ENCODE data around the gene CLN6.
A peak's percentile ranks its signal among the peaks of the same experiment; 100 is the strongest.
"Not testable (repeated sequence)": the region's sequence is repeated elsewhere in the genome, so short reads cannot be mapped to it uniquely, and the experiment has no call there.

The CLN6 gene

DNA sequence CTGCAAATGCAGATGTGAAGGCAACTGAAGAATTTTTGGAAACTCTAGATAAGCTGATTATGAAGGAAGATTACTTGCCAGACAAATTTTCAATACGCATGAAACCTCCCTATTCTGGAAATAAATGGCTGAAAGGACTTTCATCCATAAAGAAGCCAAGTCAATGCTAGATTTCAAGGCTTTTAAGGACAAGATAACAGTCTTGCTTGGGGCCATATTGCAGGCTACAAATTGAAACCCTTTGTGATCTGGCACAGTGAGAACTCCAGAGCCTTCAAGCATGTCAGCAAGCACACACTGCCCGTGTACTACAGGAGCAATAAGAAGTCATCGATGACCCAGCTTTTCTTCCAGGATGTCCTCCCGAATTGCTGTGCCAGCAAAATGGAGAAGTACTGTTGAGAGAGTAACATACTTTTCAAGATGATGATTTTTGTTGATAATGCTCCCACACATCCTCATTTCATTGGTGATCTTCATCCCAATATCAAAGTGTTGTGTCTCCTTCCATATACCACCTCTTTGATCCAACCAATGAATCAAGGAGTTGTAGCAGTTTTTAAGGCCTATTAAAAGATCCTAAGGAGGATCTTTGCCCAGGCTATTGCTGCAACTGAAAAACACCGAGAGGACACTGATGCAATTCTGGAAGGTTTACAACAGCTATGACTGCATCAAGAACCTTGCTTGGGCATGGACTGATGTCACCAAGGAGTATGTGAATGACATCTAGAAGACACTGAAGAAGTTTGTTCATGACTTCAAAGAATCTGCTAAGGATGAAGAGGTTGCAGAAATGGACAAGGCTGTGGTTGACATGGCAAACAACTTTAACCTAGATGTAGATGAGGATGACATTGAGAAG lies 44.7 kb downstream of the CLN6 start:
- no peaks in the 10 kb centered on the region for H3K9me3 Mint-ChIP-seq
- H3K4me3 Mint-ChIP-seq = no peak overlapping the region
- H3K27ac Mint-ChIP-seq = peak overlapping the region; percentile 17
- peaks cover 75% of the 10 kb centered on the region for H3K36me3 Mint-ChIP-seq (ENCODE audit: low read depth)
- no peaks in the 10 kb centered on the region for H3K27me3 Mint-ChIP-seq
- H3K4me1 Mint-ChIP-seq (ENCODE audit: low read depth) = peaks cover 3% of the 10 kb centered on the region

- Mint-ChIP-seq H3K27ac (peak overlapping the region; percentile 24), H3K9me3 (no peaks in the 10 kb centered on the region), H3K36me3 (ENCODE audit: low read depth) (peaks cover 71% of the 10 kb centered on the region), H3K4me1 (ENCODE audit: low read depth) (peaks cover 3% of the 10 kb centered on the region), H3K4me3 (no peak overlapping the region), H3K27me3 (no peaks in the 10 kb centered on the region)
Observed at GRCh38 chr15:68183616-68184315, 45.8 kb downstream of the CLN6 start.

DNA sequence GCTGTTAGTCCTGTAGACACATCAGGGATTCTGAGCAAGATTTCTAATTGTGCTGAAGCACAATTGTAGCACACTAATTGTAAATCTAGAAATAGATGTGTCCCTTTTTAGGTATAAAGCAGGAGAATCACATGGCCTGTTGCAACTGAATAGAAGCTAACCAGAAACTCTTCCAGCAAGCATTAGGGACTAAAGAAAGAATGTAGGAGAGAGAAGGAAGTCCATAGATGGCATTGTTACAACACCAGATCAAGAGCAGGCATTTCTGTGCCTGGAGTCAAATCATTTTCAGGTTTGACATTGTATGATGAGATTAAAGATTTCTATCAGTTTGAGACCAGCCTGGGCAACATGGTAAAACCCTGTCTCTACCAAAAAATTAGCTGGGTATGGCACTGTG lies 51.8 kb downstream of the CLN6 start:
- H3K27me3 Mint-ChIP-seq = no peaks in the 10 kb centered on the region
- H3K9me3 Mint-ChIP-seq = no peaks in the 10 kb centered on the region
- H3K36me3 Mint-ChIP-seq (ENCODE audit: low read depth) = peaks cover 57% of the 10 kb centered on the region
- no peaks in the 10 kb centered on the region for H3K4me1 Mint-ChIP-seq (ENCODE audit: low read depth)
- H3K27ac Mint-ChIP-seq = no peak overlapping the region
- no peak overlapping the region for H3K4me3 Mint-ChIP-seq

DNA sequence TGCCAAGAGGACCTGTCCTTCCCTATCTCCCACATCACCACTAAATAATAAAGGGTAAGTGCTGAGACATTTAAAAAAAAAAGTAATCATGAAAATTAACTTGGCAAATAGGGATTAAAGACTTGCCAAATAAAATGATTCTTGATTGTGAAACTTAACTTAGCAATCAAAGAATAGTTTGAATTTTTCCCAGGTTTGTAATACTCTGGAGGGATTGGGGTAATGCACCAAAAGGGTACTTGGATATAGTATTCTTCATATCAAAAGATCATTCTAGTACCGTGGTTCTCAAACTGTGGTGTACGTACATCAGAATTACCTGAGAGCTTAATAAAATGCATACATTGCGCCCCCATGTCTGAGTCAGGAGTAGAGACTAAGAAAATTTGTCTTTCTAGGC lies 52.9 kb downstream of the CLN6 start:
- Mint-ChIP-seq H3K27me3 (no peaks in the 10 kb centered on the region), H3K36me3 (ENCODE audit: low read depth) (peaks cover 56% of the 10 kb centered on the region), H3K4me1 (ENCODE audit: low read depth) (no peaks in the 10 kb centered on the region), H3K27ac (no peak overlapping the region), H3K9me3 (no peaks in the 10 kb centered on the region), H3K4me3 (no peak overlapping the region)

DNA sequence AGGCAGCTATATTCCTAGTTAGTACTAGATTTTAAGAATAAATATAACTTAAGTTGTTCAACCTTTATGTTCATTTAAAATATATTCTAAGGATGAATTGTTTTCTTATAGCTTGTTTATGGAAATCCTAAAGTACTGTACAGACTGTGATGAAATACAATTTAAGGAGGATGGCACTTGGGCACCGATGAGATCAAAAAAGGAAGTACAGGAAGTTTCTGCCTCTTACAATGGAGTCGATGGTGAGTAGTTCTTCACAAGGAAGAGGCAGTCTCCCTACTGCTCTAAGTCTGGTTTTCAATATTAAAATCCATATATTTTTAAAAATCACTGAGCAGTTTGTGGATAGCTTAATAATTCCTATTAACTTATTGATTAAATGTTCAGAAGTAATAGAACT lies 54.0 kb downstream of the CLN6 start:
- Mint-ChIP-seq H3K36me3 (ENCODE audit: low read depth) (peaks cover 54% of the 10 kb centered on the region), H3K9me3 (no peaks in the 10 kb centered on the region), H3K27me3 (no peaks in the 10 kb centered on the region), H3K4me3 (no peak overlapping the region), H3K27ac (no peak overlapping the region), H3K4me1 (ENCODE audit: low read depth) (no peaks in the 10 kb centered on the region)

- Mint-ChIP-seq H3K27me3 (no peaks in the 10 kb centered on the region), H3K27ac (no peak overlapping the region), H3K9me3 (no peaks in the 10 kb centered on the region), H3K4me3 (no peak overlapping the region), H3K4me1 (ENCODE audit: low read depth) (no peaks in the 10 kb centered on the region), H3K36me3 (ENCODE audit: low read depth) (peaks cover 39% of the 10 kb centered on the region)
Observed at GRCh38 chr15:68173119-68173518, 56.4 kb downstream of the CLN6 start.

DNA sequence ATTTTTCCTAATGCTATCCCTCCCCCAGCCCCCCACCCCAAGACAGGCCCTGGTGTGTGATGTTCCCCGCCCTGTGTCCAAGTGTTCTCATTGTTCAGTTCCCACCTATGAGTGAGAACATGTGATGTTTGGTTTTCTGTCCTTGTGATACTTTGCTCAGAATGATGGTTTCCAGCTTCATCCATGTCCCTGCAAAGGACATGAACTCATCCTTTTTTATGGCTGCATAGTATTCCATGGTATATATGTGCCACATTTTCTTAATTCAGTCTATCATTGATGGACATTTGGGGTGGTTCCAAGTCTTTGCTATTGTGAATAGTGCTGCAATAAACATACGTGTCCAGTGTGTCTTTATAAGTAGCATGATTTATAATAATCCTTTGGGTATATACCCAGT lies 57.5 kb downstream of the CLN6 start:
- not testable (repeated sequence) for H3K9me3 Mint-ChIP-seq; H3K4me1 Mint-ChIP-seq (ENCODE audit: low read depth); H3K27ac Mint-ChIP-seq; H3K4me3 Mint-ChIP-seq; H3K27me3 Mint-ChIP-seq
- peaks cover 29% of the 10 kb centered on the region for H3K36me3 Mint-ChIP-seq (ENCODE audit: low read depth)

DNA sequence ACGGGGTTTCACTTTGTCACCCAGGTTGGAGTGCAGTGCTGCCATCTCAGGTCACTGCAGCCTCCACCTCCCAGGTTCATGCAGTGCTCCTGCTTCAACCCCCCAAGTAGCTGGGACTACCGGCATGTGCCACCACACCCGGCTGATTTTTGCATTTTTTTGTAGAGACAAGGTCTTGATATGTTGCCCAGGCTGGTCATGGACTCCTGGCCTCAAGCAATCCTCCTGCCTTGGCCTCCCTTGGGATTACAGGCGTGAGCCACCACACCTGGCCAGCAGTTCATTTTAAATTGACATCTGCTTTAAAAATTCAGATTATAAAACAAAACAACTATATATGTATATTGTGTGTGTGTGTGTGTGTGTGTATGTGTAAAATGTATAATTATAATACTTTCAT lies 62.7 kb downstream of the CLN6 start:
- Mint-ChIP-seq H3K4me3 (no peak overlapping the region), H3K27ac (no peak overlapping the region), H3K27me3 (no peaks in the 10 kb centered on the region), H3K36me3 (ENCODE audit: low read depth) (peaks cover 30% of the 10 kb centered on the region), H3K9me3 (no peaks in the 10 kb centered on the region), H3K4me1 (ENCODE audit: low read depth) (no peaks in the 10 kb centered on the region)

DNA sequence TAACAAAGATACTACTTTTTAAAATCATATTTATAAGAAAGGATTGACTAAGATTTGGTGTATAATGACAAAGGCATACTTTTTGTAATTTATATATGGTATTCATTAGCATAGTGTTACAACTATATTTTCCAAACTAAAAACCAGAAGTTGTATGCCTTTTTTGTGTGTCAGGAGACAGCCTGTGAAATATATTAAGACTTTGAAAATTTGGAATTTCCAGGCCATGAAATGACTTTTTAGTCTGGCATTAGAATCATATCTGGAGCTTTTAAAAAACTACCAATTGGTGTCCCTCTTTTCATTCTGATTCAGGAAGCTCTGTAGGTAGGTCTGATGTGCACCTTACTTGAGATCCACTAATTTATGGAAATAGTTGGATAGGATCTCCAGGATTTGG lies 66.3 kb downstream of the CLN6 start:
- Mint-ChIP-seq H3K27me3 (no peaks in the 10 kb centered on the region), H3K27ac (no peak overlapping the region), H3K36me3 (ENCODE audit: low read depth) (peaks cover 38% of the 10 kb centered on the region), H3K4me1 (ENCODE audit: low read depth) (no peaks in the 10 kb centered on the region), H3K9me3 (no peaks in the 10 kb centered on the region), H3K4me3 (no peak overlapping the region)

- Mint-ChIP-seq H3K27me3 (no peaks in the 10 kb centered on the region), H3K4me1 (ENCODE audit: low read depth) (no peaks in the 10 kb centered on the region), H3K27ac (no peak overlapping the region), H3K9me3 (no peaks in the 10 kb centered on the region), H3K36me3 (ENCODE audit: low read depth) (peaks cover 41% of the 10 kb centered on the region), H3K4me3 (no peak overlapping the region)
Observed at GRCh38 chr15:68158046-68158628, 71.4 kb downstream of the CLN6 start.

DNA sequence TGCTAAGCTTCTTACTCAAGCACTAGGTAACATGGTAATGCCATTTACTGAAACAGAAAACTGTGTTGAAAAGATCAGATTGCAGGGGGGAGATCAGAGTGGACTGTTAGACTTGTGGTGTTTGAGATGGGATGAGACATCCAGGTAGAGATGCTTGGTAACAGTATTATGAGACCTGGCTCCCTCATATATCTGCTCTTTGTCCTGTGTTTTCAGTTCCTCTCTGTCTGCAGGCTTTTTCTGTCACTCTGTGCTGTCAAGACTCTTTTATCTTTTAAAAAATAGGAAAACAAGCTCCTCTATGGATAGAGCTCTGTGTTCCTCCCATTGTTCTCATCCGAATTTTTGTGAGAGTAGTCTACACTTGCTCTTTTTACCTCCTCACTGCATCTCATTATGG lies 72.5 kb downstream of the CLN6 start:
- no peaks in the 10 kb centered on the region for H3K9me3 Mint-ChIP-seq
- no peaks in the 10 kb centered on the region for H3K4me1 Mint-ChIP-seq (ENCODE audit: low read depth)
- H3K4me3 Mint-ChIP-seq = no peak overlapping the region
- H3K27ac Mint-ChIP-seq = no peak overlapping the region
- peaks cover 41% of the 10 kb centered on the region for H3K36me3 Mint-ChIP-seq (ENCODE audit: low read depth)
- no peaks in the 10 kb centered on the region for H3K27me3 Mint-ChIP-seq
